ENCODE measurements around the gene ZNF827. TPM values are rescaled to one million over a fixed set of nuclear protein-coding genes. Genes with fewer than 3 reads are reported as not detected.

The ZNF827 gene
- total and polyA plus RNA-seq, 2 of the 8 experiments (the other 6 are each of a cell fraction or from before 2014, with no cell fraction given) = 25.3 to 26.2 TPM

- no peak for TF ChIP-seq HDAC2 (IDR thresholded peaks at IDR 0.05; ENCODE audit: borderline replicate concordance in 1 of 2, low read depth in 2 of 2, low read length in 2 of 2)
- TF ChIP-seq MAX (IDR thresholded peaks at IDR 0.05) = no peak
Measured at GRCh38 chr4:145951931-145952330, 13.3 kb upstream of the ZNF827 start (continued).

Measured in H1 (cell line).